CD14-positive monocyte (primary cell): ENCODE results near the gene BTBD9. TPM values are rescaled to one million over a fixed set of nuclear protein-coding genes. Genes with fewer than 3 reads are reported as not detected.

Source experiments
- DNase-seq, 3 donors: peaks; one replicate each; pipeline ENCODE4 v3.0.0-alpha.2; 2011 to 2022
- H2AFZ ChIP-seq: 2 replicates; pipeline ENCODE4 v1.6.0; 2012; ENCODE audit warnings: mild to moderate bottlenecking, low read depth, low read length, inconsistent platforms; ENCODE audit not compliant: insufficient read depth, poor library complexity, severe bottlenecking
- H3K27ac ChIP-seq, 2 donors: 1 replicate in 1 of 2; 2 replicates in 1 of 2; pipeline ENCODE4 v1.5.1; 2012 to 2013; ENCODE audit warnings: low read length in 2 of 2, control low read depth in 1 of 2, inconsistent platforms in 1 of 2, low read depth in 1 of 2, mild to moderate bottlenecking in 1 of 2
- H3K27me3 ChIP-seq, 2 donors: one replicate each; pipeline versions ENCODE4 v1.6.0 to v1.6.1; 2011 to 2013; ENCODE audit warnings: low read length in 2 of 2; ENCODE audit not compliant: control insufficient read depth in 2 of 2, insufficient read depth in 2 of 2
- H3K36me3 ChIP-seq, 2 donors: replicated peaks in 1 of 2; 1 replicate in 1 of 2; 2 replicates in 1 of 2; pipeline versions ENCODE4 v1.5.1 to v1.6.1; 2012 to 2013; ENCODE audit warnings: low read length in 2 of 2, control low read depth in 1 of 2, inconsistent platforms in 1 of 2, mild to moderate bottlenecking in 1 of 2; ENCODE audit not compliant: insufficient read depth in 2 of 2, control insufficient read depth in 1 of 2
- H3K4me1 ChIP-seq, 2 donors: 1 replicate in 1 of 2; 2 replicates in 1 of 2; pipeline versions ENCODE4 v1.5.1 to v1.6.1; 2012 to 2013; ENCODE audit warnings: low read length in 2 of 2, control low read depth in 1 of 2, inconsistent platforms in 1 of 2, mild to moderate bottlenecking in 1 of 2, moderate library complexity in 1 of 2; ENCODE audit not compliant: insufficient read depth in 2 of 2, control insufficient read depth in 1 of 2
- H3K4me2 ChIP-seq: replicated peaks from 2 replicates; pipeline ENCODE3; 2012; ENCODE audit warnings: low read length, moderate library complexity, mild to moderate bottlenecking; ENCODE audit not compliant: poor library complexity, severe bottlenecking; ENCODE audit errors: extremely low read depth
- H3K4me3 ChIP-seq, 3 experiments: fragments of 200-600 bp in 1 of 3; sonication (generic) in 1 of 3; replicated peaks in 1 of 3; 1 replicate in 2 of 3; 2 replicates in 1 of 3; pipeline ENCODE4 v1.5.1; 2011 to 2013; ENCODE audit warnings: low read length in 3 of 3, mild to moderate bottlenecking in 3 of 3, control low read depth in 2 of 3, low read depth in 2 of 3, inconsistent platforms in 1 of 3, moderate library complexity in 1 of 3
- H3K79me2 ChIP-seq: 2 replicates; pipeline ENCODE4 v1.6.0; 2012; ENCODE audit warnings: mild to moderate bottlenecking, control low read depth, inconsistent platforms, low read length, moderate library complexity; ENCODE audit not compliant: insufficient read depth
- H3K9ac ChIP-seq: 2 replicates; pipeline ENCODE4 v1.6.0; 2017; ENCODE audit warnings: low read length, mild to moderate bottlenecking; ENCODE audit not compliant: insufficient read depth, poor library complexity, severe bottlenecking
- H3K9me3 ChIP-seq, 2 donors: replicated peaks in 1 of 2; 1 replicate in 1 of 2; 2 replicates in 1 of 2; pipeline versions ENCODE4 v1.5.1 to v1.6.1; 2012 to 2013; ENCODE audit warnings: low read length in 2 of 2, control low read depth in 1 of 2; ENCODE audit not compliant: control insufficient read depth in 1 of 2, insufficient read depth in 1 of 2
- H4K20me1 ChIP-seq: 2 replicates; pipeline ENCODE4 v1.6.0; 2012; ENCODE audit warnings: mild to moderate bottlenecking, low read length, control low read depth, moderate library complexity; ENCODE audit not compliant: insufficient read depth
- H3K27ac Mint-ChIP-seq, 7 donors: one replicate each; pipeline ENCODE4 v1.8.0; 2020; ENCODE audit warnings: mild to moderate bottlenecking in 7 of 7, mixed read lengths in 7 of 7, moderate library complexity in 6 of 7, inconsistent platforms in 2 of 7
- H3K27me3 Mint-ChIP-seq, 3 donors: one replicate each; pipeline ENCODE4 v1.8.0; 2021 to 2022; ENCODE audit warnings: low read depth in 3 of 3, mild to moderate bottlenecking in 3 of 3, mixed read lengths in 3 of 3, moderate library complexity in 3 of 3, inconsistent platforms in 1 of 3
- H3K36me3 Mint-ChIP-seq, 2 donors: one replicate each; pipeline ENCODE4 v1.8.0; 2020; ENCODE audit warnings: mixed read lengths in 2 of 2, inconsistent platforms in 1 of 2, mild to moderate bottlenecking in 1 of 2
- H3K4me1 Mint-ChIP-seq: one replicate; pipeline ENCODE4 v1.8.0; 2020; ENCODE audit warnings: mild to moderate bottlenecking, mixed read lengths
- H3K4me3 Mint-ChIP-seq, 2 donors: one replicate each; pipeline ENCODE4 v1.8.0; 2020; ENCODE audit warnings: mild to moderate bottlenecking in 2 of 2, mixed read lengths in 2 of 2, moderate library complexity in 1 of 2
- H3K9me3 Mint-ChIP-seq, 7 donors: one replicate each; pipeline ENCODE4 v1.8.0; 2020 to 2022; ENCODE audit warnings: mixed read lengths in 7 of 7, mild to moderate bottlenecking in 6 of 7, moderate library complexity in 6 of 7, inconsistent platforms in 2 of 7
- WGBS: methylation state at CpG from one replicate; pipeline ENCODE4 v1.1.5; 2013; ENCODE audit warnings: missing lambda C conversion rate; ENCODE audit not compliant: insufficient coverage; 5-methylcytosine and 5-hydroxymethylcytosine counted together
- intact Hi-C, 2 donors: fragments of 100-400 bp; cut with micrococcal nuclease; formaldehyde crosslinking; loops; one replicate each; pipeline versions ENCODE4 v1.15.0 to v1.15.1; 2023
- polyA plus RNA-seq, 3 donors: library from polyadenylated mRNA; depleted of rRNA in 1 of 3; unstranded in 2 of 3; stranded (reverse) in 1 of 3; fragments of 300-500 nt in 2 of 3; fragments of >200 nt in 1 of 3; fragmentation: Illumina TruSeq in 2 of 3; gene quantifications; 1 replicate in 2 of 3; 2 replicates in 1 of 3; pipeline ENCODE4 v1.2.3, GENCODE V29; 2012 to 2021
- TF ChIP-seq, protein P1 (sequence below): fragments of 200-600 bp; IDR thresholded peaks from one replicate; pipeline ENCODE4 v1.8.0; 2022; ENCODE audit warnings: antibody characterized with exemption, mild to moderate bottlenecking

BTBD9 gene
- polyA plus RNA-seq, 3 donors: 5.2 to 7.5 (median 6.2) TPM

DNA sequence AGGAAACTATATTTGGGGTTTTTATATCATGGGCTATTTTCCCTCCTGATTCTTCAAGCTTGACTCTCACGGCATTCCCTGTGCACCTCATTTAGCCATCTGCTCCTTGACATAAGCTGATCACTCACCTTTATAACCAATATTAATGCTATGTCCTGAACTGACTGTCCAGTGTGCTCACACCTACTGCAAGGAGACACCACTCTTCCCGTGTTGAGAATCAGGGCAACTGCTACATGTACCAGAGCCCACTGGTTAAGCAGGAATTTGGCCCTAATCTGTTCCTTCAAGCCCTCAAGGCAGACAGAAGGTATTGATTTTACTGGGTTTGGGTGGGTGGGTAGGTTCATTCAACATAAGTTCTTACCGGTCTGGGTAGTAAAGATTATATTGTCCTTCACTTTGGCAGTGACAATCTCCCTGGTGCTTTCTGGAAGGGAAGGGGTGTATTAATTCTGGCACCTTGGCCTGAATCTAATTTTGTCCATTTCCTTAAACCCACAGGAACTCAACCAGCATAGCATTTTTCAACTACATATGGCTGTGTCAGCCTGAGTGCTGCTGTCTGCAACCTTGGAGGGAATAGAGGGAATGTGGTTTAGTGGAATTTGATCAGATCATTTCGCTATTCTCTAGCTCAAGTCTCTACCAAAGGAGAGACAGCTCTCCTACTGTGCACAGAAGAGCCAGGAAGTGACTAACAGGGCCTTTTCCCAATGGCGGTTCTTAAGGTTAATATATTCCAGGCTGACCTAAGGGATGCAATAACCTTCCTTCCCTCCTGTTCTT, 293.2 kb downstream of the BTBD9 start:
- Histone ChIP-seq H3K27me3 (no peaks in the 10 kb centered on the region), H3K9me3 (no peaks in the 10 kb centered on the region), H3K36me3 (peaks cover 0 to 9% of the 10 kb centered on the region in 2 donors), H3K9ac (no peak overlapping the region), H3K27ac (no peak overlapping the region), H3K79me2 (no peaks in the 10 kb centered on the region), H3K4me3 (no peak overlapping the region), H2AFZ (no peak overlapping the region), H3K4me1 (no peaks in the 10 kb centered on the region), H3K4me2 (no peak overlapping the region), H4K20me1 (no peaks in the 10 kb centered on the region)
- no CpG with 5 or more reads among the region's 5 CpGs for WGBS
- intact Hi-C loops: no loop called here
- no peak for DNase-seq
- Mint-ChIP-seq H3K27ac (no peak overlapping the region), H3K9me3 (no peaks in the 10 kb centered on the region), H3K27me3 (no peaks in the 10 kb centered on the region), H3K4me3 (no peak overlapping the region), H3K4me1 (no peaks in the 10 kb centered on the region), H3K36me3 (peaks cover 3 to 10% of the 10 kb centered on the region in 2 donors)
- TF ChIP-seq, protein P1, sequence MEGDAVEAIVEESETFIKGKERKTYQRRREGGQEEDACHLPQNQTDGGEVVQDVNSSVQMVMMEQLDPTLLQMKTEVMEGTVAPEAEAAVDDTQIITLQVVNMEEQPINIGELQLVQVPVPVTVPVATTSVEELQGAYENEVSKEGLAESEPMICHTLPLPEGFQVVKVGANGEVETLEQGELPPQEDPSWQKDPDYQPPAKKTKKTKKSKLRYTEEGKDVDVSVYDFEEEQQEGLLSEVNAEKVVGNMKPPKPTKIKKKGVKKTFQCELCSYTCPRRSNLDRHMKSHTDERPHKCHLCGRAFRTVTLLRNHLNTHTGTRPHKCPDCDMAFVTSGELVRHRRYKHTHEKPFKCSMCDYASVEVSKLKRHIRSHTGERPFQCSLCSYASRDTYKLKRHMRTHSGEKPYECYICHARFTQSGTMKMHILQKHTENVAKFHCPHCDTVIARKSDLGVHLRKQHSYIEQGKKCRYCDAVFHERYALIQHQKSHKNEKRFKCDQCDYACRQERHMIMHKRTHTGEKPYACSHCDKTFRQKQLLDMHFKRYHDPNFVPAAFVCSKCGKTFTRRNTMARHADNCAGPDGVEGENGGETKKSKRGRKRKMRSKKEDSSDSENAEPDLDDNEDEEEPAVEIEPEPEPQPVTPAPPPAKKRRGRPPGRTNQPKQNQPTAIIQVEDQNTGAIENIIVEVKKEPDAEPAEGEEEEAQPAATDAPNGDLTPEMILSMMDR: no peak

DNA sequence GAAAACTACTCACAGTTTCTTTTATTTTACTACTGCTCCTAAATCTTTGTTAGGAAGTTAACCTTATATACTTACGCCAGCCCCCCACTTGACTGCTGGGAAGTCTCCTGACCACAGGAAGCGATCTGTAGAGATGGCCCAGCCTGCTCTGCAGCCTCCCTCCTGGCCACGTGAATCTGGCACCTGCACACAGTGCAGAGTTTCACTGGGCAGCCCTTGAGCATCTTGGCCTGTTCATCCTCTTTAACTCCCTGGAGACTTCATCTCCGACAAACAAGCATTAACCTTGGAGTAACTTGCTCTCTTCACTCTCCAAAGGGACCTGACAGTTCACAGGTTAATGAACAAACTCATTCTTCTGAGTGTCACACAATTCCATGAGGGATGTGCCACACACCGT, 294.1 kb downstream of the BTBD9 start:
- Mint-ChIP-seq H3K27ac (no peak overlapping the region), H3K4me1 (no peaks in the 10 kb centered on the region), H3K9me3 (no peaks in the 10 kb centered on the region), H3K36me3 (peaks cover 3 to 10% of the 10 kb centered on the region in 2 donors), H3K27me3 (no peaks in the 10 kb centered on the region), H3K4me3 (no peak overlapping the region)
- H2AFZ ChIP-seq: no peak overlapping the region
- H3K79me2 ChIP-seq: no peaks in the 10 kb centered on the region
- H3K9ac ChIP-seq: no peak overlapping the region
- intact Hi-C loops: no loop called here
- no peaks in the 10 kb centered on the region for H3K9me3 ChIP-seq
- H3K4me3 ChIP-seq: no peak overlapping the region
- no peaks in the 10 kb centered on the region for H3K27me3 ChIP-seq
- TF ChIP-seq, protein P1: no peak
- no peak overlapping the region for H3K27ac ChIP-seq
- WGBS: 78% methylated on average over 4 of the region's 5 CpGs
- no peak for DNase-seq
- H4K20me1 ChIP-seq: no peaks in the 10 kb centered on the region
- H3K4me2 ChIP-seq: no peak overlapping the region
- H3K36me3 ChIP-seq: peaks cover 0 to 9% of the 10 kb centered on the region in 2 donors
- no peaks in the 10 kb centered on the region for H3K4me1 ChIP-seq
